GM10266 (cell line): ENCODE measurements around the gene SEZ6L2.
"Not testable (repeated sequence)": the region's sequence is repeated elsewhere in the genome, so short reads cannot be mapped to it uniquely, and the experiment has no call there.

Source experiments
- DNase-seq: peaks from one replicate; pipeline ENCODE4 v3.0.0; 2012; ENCODE audit errors: extremely low spot score
- TF ChIP-seq, protein P1 (sequence below): IDR thresholded peaks from 2 replicates; pipeline ENCODE4 v1.5.1; 2012; ENCODE audit warnings: mild to moderate bottlenecking, low read depth; ENCODE audit not compliant: control insufficient read depth, insufficient read depth; ENCODE audit errors: missing control alignments

SEZ6L2 gene

GRCh38 chr16:29896841-29897240, 2.5 kb downstream of the SEZ6L2 start:
- no peak for DNase-seq
- TF ChIP-seq, protein P1, sequence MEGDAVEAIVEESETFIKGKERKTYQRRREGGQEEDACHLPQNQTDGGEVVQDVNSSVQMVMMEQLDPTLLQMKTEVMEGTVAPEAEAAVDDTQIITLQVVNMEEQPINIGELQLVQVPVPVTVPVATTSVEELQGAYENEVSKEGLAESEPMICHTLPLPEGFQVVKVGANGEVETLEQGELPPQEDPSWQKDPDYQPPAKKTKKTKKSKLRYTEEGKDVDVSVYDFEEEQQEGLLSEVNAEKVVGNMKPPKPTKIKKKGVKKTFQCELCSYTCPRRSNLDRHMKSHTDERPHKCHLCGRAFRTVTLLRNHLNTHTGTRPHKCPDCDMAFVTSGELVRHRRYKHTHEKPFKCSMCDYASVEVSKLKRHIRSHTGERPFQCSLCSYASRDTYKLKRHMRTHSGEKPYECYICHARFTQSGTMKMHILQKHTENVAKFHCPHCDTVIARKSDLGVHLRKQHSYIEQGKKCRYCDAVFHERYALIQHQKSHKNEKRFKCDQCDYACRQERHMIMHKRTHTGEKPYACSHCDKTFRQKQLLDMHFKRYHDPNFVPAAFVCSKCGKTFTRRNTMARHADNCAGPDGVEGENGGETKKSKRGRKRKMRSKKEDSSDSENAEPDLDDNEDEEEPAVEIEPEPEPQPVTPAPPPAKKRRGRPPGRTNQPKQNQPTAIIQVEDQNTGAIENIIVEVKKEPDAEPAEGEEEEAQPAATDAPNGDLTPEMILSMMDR: no peak

DNA sequence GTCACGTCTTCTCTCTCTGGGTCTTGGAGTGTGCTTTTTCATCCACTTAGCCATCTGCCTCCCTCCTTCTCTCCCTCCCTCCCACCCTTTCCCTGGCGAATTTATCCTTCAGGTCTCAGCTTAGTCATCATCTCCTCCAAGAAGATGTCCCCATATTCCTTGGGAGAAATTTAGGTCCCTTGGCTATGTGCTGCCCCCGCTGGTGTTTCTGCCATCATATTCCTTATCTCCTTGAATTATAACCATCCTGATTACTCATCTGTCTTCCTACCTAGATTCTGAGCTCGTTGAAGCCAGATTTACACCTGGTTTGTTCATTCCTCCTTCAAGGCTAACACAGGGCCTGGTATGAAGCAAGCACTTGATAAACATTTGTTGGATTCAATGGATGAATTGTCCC, 5.0 kb downstream of the SEZ6L2 start:
- TF ChIP-seq, protein P1: no peak
- DNase-seq: no peak

GRCh38 chr16:29893553-29893952, 5.8 kb downstream of the SEZ6L2 start:
- TF ChIP-seq, protein P1: no peak
- no peak for DNase-seq

GRCh38 chr16:29892458-29892813, 6.9 kb downstream of the SEZ6L2 start:
- TF ChIP-seq, protein P1: no peak
- DNase-seq: no peak

GRCh38 chr16:29891525-29892457, 7.6 kb downstream of the SEZ6L2 start:
- no peak for DNase-seq
- TF ChIP-seq, protein P1: no peak

DNA sequence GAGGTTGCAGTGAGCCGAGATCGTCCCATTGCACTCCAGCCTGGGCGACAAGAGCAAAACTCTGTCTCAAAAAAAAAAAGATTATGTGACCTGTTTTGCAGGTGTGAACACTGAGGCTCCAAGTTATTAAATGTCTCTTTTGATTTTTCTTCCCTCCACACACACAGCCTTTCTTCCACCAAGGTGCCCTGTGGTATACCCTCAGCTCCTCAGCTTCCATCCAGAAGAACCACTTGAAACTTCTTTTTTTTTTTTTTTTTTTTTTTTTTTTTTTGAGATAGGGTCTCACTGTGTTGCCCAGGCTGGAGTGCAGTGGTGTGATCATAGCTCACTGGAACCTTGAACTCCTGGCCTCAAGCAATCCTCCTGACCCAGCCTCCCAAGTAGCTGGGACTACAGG, 10.0 kb downstream of the SEZ6L2 start:
- not testable (repeated sequence) for DNase-seq

DNA sequence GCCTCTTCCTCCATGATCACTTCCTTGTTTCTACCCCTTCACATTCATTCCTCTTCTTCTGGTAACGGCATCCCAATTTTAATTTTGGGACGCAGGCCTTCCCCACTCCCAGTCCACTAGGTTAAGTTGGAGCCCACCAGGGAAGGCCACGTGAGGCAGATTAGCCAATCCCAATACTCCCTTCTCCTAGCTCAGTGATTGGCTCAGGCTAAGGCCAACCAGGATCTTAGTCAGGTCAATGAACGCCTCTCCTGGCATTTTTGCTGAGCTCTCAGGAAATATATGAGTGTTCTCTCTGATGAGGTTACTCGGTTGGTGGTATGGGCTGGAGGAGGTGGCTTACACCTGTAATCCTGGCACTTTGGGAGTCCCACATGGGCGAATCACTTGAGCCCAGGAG, 15.4 kb downstream of the SEZ6L2 start:
- no peak for DNase-seq
- TF ChIP-seq, protein P1: no peak
